Lower lobe of right lung (tissue), 2 donors: Measurements from ENCODE around the gene TBXAS1. TPM values are rescaled to one million over a fixed set of nuclear protein-coding genes. Genes with fewer than 3 reads are reported as not detected.

Source experiments
- ATAC-seq, 2 donors: fragments of 200-7000 bp; cut with Tn5 transposase; one replicate each; pipeline ENCODE4 v1.9.1; 2020 to 2022; ENCODE audit warnings: mild to moderate bottlenecking in 2 of 2, moderate library complexity in 2 of 2
- DNase-seq: peaks from one replicate; pipeline ENCODE4 v3.0.0-alpha.2; 2020
- H3K27ac ChIP-seq: fragments of 200-600 bp; one replicate; pipeline ENCODE4 v1.8.0; 2022
- H3K27me3 ChIP-seq: fragments of 200-600 bp; one replicate; pipeline ENCODE4 v1.8.0; 2022; ENCODE audit warnings: low read depth
- H3K36me3 ChIP-seq: fragments of 200-600 bp; one replicate; pipeline ENCODE4 v1.8.0; 2022; ENCODE audit warnings: mild to moderate bottlenecking
- H3K4me1 ChIP-seq: fragments of 200-600 bp; one replicate; pipeline ENCODE4 v1.8.0; 2022
- H3K4me3 ChIP-seq: fragments of 200-600 bp; one replicate; pipeline ENCODE4 v1.8.0; 2022; ENCODE audit warnings: mild to moderate bottlenecking
- H3K9me3 ChIP-seq: fragments of 200-600 bp; one replicate; pipeline ENCODE4 v1.8.0; 2022
- CTCF ChIP-seq: fragments of 200-600 bp; IDR thresholded peaks from one replicate; pipeline ENCODE4 v1.8.0; 2022; ENCODE audit warnings: antibody characterized with exemption, mild to moderate bottlenecking
- intact Hi-C: fragments of 100-400 bp; cut with DNase I; formaldehyde crosslinking; loops from one replicate; pipeline ENCODE4 v1.11.0; 2022
- total RNA-seq: library from RNA; stranded (reverse); fragmentation: NEBNext Ultra II Directional; extraction: Animal tissue kit (Norgen Biotek cat#: 25700); gene quantifications from one replicate; pipeline ENCODE4 v1.2.1, GENCODE V29; 2021
- donor health status: DM: no; HTN: yes; CAD: no; lungs with severe emphysema.

TBXAS1 gene
- total RNA-seq, 1 donor from 2014 or later = 92.6 TPM

DNA sequence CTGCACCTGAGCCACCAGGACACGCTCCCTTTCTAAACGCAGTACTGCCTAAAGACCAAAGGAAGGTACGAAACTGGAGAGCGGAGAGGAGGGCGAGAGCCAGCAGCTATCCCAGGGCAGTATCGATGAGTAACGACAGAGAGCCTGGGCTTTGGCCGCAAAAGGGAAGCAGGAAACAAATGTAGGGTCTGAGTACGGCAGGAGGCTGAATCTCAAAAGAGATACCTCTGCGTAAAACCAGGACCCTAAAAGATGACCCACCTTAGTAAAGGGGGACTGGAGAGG is 213.3 kb downstream of the TBXAS1 start:
- Histone ChIP-seq H3K9me3 (no peaks in the 10 kb centered on the region), H3K27me3 (no peaks in the 10 kb centered on the region), H3K4me1 (peaks cover 4% of the 10 kb centered on the region), H3K27ac (no peak overlapping the region), H3K4me3 (no peak overlapping the region), H3K36me3 (peaks cover 86% of the 10 kb centered on the region)
- no peak for ATAC-seq
- intact Hi-C loops = no loop called here
- TF ChIP-seq CTCF = no peak
- no peak for DNase-seq

DNA sequence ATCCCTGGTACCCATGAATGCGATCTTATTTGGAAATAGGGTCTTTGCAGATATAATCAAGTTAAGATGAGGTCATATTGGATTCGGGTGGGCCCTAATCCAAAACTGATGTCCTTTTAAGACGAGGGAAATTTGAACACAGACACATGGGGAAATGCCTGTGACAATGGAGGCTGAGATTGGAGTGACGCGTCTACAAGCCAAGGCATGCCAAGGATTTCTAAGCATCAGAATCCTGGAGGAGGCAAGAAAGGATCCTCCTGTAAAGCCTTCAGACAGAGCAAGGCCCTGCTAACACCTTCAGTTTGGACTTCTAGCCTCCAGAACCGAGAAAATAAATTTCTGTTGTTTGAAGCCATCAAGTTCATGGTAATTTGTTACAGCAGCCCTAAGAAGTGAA is 215.2 kb downstream of the TBXAS1 start:
- H3K4me3 ChIP-seq = no peak overlapping the region
- H3K4me1 ChIP-seq = peaks cover 7% of the 10 kb centered on the region
- no peak for DNase-seq
- no peak for TF ChIP-seq CTCF
- no peaks in the 10 kb centered on the region for H3K9me3 ChIP-seq
- peaks cover 71% of the 10 kb centered on the region for H3K36me3 ChIP-seq
- intact Hi-C loops = no loop called here
- ATAC-seq = no peak
- H3K27ac ChIP-seq = no peak overlapping the region
- H3K27me3 ChIP-seq = no peaks in the 10 kb centered on the region

- DNase-seq (no peak), ATAC-seq (no peak)
- Histone ChIP-seq H3K27ac (no peak overlapping the region), H3K36me3 (peaks cover 56% of the 10 kb centered on the region), H3K4me1 (peaks cover 12% of the 10 kb centered on the region), H3K27me3 (no peaks in the 10 kb centered on the region), H3K4me3 (no peak overlapping the region), H3K9me3 (no peaks in the 10 kb centered on the region)
- no peak for TF ChIP-seq CTCF
- intact Hi-C loops = no loop called here
Measured at GRCh38 chr7:140045697-140046096, 216.6 kb downstream of the TBXAS1 start.

DNA sequence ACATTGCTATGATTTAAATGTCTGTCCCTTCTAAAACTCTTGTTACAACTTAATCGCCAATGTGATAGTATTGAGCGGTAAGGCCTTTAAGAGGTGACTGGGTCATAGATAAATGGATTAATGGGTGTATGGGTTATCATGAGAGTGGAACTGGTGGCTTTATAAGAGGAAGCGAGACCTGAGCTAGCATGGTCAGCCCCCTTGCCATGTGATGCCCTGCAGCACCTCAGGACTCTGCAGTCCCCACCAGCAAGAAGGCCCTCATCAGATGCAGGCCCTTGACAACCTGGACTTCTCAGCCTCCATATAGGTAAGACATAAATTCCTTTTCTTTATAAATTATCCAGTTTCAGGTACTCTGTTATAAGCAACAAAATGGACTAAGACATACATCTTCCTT is 218.1 kb downstream of the TBXAS1 start:
- intact Hi-C loops = no loop called here
- TF ChIP-seq CTCF = no peak
- Histone ChIP-seq H3K27me3 (no peaks in the 10 kb centered on the region), H3K4me3 (no peak overlapping the region), H3K36me3 (peaks cover 51% of the 10 kb centered on the region), H3K9me3 (no peaks in the 10 kb centered on the region), H3K4me1 (peaks cover 12% of the 10 kb centered on the region), H3K27ac (no peak overlapping the region)
- DNase-seq (no peak), ATAC-seq (no peak)

DNA sequence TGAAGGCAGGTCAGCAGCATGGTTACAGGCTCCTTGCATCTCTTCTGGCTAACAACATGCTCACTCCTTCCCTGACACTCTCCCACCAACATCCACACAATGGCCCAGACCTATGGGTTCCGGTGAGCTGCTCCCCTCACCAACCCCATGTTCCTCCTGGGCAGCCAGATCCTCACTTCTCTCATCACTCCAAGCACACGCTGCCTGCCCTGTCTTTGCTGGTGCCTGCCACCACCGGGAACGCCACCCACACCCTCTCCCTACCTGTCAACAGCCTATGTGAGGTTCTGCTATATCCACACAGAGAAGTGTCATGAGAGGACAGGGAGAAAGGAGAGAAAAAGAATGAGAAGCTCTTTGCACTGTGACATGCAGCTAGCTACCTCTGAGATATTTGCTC is 219.1 kb downstream of the TBXAS1 start:
- Histone ChIP-seq H3K4me3 (no peak overlapping the region), H3K9me3 (no peaks in the 10 kb centered on the region), H3K4me1 (peaks cover 12% of the 10 kb centered on the region), H3K27ac (no peak overlapping the region), H3K36me3 (peaks cover 45% of the 10 kb centered on the region), H3K27me3 (no peaks in the 10 kb centered on the region)
- DNase-seq = no peak
- TF ChIP-seq CTCF = no peak
- ATAC-seq = no peak
- intact Hi-C loops = no loop called here

- ATAC-seq (peak in 1 of 2 donors; percentile 32), DNase-seq (no peak)
- Histone ChIP-seq H3K36me3 (peaks cover 48% of the 10 kb centered on the region), H3K4me3 (no peak overlapping the region), H3K4me1 (peaks cover 12% of the 10 kb centered on the region), H3K9me3 (no peaks in the 10 kb centered on the region), H3K27ac (no peak overlapping the region), H3K27me3 (no peaks in the 10 kb centered on the region)
- intact Hi-C loops = no loop called here
- no peak for TF ChIP-seq CTCF
Measured at GRCh38 chr7:140048989-140049338, 219.9 kb downstream of the TBXAS1 start.
